NT2/D1 (cell line): ENCODE measurements around the gene SNTG2.

Experiments used
- YY1 ChIP-seq: IDR thresholded peaks from 2 replicates; pipeline ENCODE4 v1.6.1; 2011; ENCODE audit not compliant: insufficient read length, insufficient read depth
- ZNF274 ChIP-seq: IDR thresholded peaks from 2 replicates; pipeline ENCODE4 v1.6.1; 2011; ENCODE audit warnings: mild to moderate bottlenecking, low read depth, low read length

GRCh38 chr2:1226766-1227165 lies 276.1 kb downstream of the SNTG2 start:
- TF ChIP-seq YY1 = no peak
- TF ChIP-seq ZNF274 = no peak
